ENCODE measurements around the gene NIPAL1. TPM values are rescaled to one million over a fixed set of nuclear protein-coding genes. Genes with fewer than 3 reads are reported as not detected.

Gene NIPAL1
- total RNA-seq, 1 experiment from 2014 or later = 21.0 TPM

- Mint-ChIP-seq H3K4me3 (ENCODE audit: low read depth, unreplicated experiment) (no peak overlapping the region), H3K9me3 (ENCODE audit: low read depth, unreplicated experiment) (no peaks in the 10 kb centered on the region), H3K36me3 (ENCODE audit: insufficient read depth, unreplicated experiment) (no peaks in the 10 kb centered on the region), H3K4me1 (ENCODE audit: low read depth, unreplicated experiment) (peaks cover 26% of the 10 kb centered on the region), H3K27me3 (ENCODE audit: unreplicated experiment) (no peaks in the 10 kb centered on the region), H3K27ac (ENCODE audit: unreplicated experiment) (no peak overlapping the region)
- intact Hi-C loops (cut with micrococcal nuclease; ENCODE audit: unreplicated experiment) = no loop called here
- no peak for TF ChIP-seq CTCF (IDR thresholded peaks at IDR 0.05; ENCODE audit: unreplicated experiment)
- no peak for DNase-seq
- CTCF ChIA-PET = no interaction called here
- BruUV-seq (replicated peaks) = no TSS peak
These were observed 27.7 kb downstream of the NIPAL1 start for GRCh38 chr4:48044298-48044697.

- CTCF ChIA-PET = no interaction called here
These were observed 29.5 kb downstream of the NIPAL1 start for GRCh38 chr4:48046059-48046458.

GRCh38 chr4:48047421-48047844, 30.9 kb downstream of the NIPAL1 start:
- TF ChIP-seq CTCF (IDR thresholded peaks at IDR 0.05; ENCODE audit: unreplicated experiment) = no peak
- no peak for DNase-seq
- Mint-ChIP-seq H3K27ac (ENCODE audit: unreplicated experiment) (peak overlapping the region; percentile 57), H3K36me3 (ENCODE audit: insufficient read depth, unreplicated experiment) (no peaks in the 10 kb centered on the region), H3K27me3 (ENCODE audit: unreplicated experiment) (no peaks in the 10 kb centered on the region), H3K4me1 (ENCODE audit: low read depth, unreplicated experiment) (peaks cover 39% of the 10 kb centered on the region), H3K9me3 (ENCODE audit: low read depth, unreplicated experiment) (no peaks in the 10 kb centered on the region), H3K4me3 (ENCODE audit: low read depth, unreplicated experiment) (no peak overlapping the region)
- intact Hi-C loops (cut with micrococcal nuclease; ENCODE audit: unreplicated experiment) = no loop called here
- CTCF ChIA-PET = no interaction called here
- no TSS peak for BruUV-seq (replicated peaks)

More at GRCh38 chr4:48046059-48046458, 29.5 kb downstream of the NIPAL1 start:
- peaks cover 39% of the 10 kb centered on the region for H3K4me1 Mint-ChIP-seq (ENCODE audit: low read depth, unreplicated experiment)
- no peak overlapping the region for H3K4me3 Mint-ChIP-seq (ENCODE audit: low read depth, unreplicated experiment)
- no TSS peak for BruUV-seq (replicated peaks)
- no peaks in the 10 kb centered on the region for H3K27me3 Mint-ChIP-seq (ENCODE audit: unreplicated experiment)
- no peak for TF ChIP-seq CTCF (IDR thresholded peaks at IDR 0.05; ENCODE audit: unreplicated experiment)
- no peaks in the 10 kb centered on the region for H3K9me3 Mint-ChIP-seq (ENCODE audit: low read depth, unreplicated experiment)
- H3K27ac Mint-ChIP-seq (ENCODE audit: unreplicated experiment) = no peak overlapping the region
- intact Hi-C loops (cut with micrococcal nuclease; ENCODE audit: unreplicated experiment) = no loop called here
- H3K36me3 Mint-ChIP-seq (ENCODE audit: insufficient read depth, unreplicated experiment) = no peaks in the 10 kb centered on the region
- no peak for DNase-seq

GRCh38 chr4:48047896-48048295, 31.3 kb downstream of the NIPAL1 start:
- H3K27ac Mint-ChIP-seq (ENCODE audit: unreplicated experiment) = no peak overlapping the region
- H3K27me3 Mint-ChIP-seq (ENCODE audit: unreplicated experiment) = no peaks in the 10 kb centered on the region
- no peak for TF ChIP-seq CTCF (IDR thresholded peaks at IDR 0.05; ENCODE audit: unreplicated experiment)
- H3K4me1 Mint-ChIP-seq (ENCODE audit: low read depth, unreplicated experiment) = peaks cover 34% of the 10 kb centered on the region
- DNase-seq = no peak
- no peaks in the 10 kb centered on the region for H3K9me3 Mint-ChIP-seq (ENCODE audit: low read depth, unreplicated experiment)
- no peaks in the 10 kb centered on the region for H3K36me3 Mint-ChIP-seq (ENCODE audit: insufficient read depth, unreplicated experiment)
- BruUV-seq (replicated peaks) = no TSS peak
- H3K4me3 Mint-ChIP-seq (ENCODE audit: low read depth, unreplicated experiment) = no peak overlapping the region
- CTCF ChIA-PET = interaction anchor here (0.5 kb wide), 1 partner anchor 37 kb away, joined by 4 read pairs; no protein-coding TSS in a partner anchor
- intact Hi-C loops (cut with micrococcal nuclease; ENCODE audit: unreplicated experiment) = no loop called here
